Stromal cell of bone marrow (primary cell): ENCODE data around the gene THBS3.
"Not testable (repeated sequence)": the region's sequence is repeated elsewhere in the genome, so short reads cannot be mapped to it uniquely, and the experiment has no call there.

Source experiments
- DNase-seq: peaks from one replicate; pipeline ENCODE4 v3.0.0-alpha.2; 2012; ENCODE audit warnings: low read depth

THBS3 gene

DNA sequence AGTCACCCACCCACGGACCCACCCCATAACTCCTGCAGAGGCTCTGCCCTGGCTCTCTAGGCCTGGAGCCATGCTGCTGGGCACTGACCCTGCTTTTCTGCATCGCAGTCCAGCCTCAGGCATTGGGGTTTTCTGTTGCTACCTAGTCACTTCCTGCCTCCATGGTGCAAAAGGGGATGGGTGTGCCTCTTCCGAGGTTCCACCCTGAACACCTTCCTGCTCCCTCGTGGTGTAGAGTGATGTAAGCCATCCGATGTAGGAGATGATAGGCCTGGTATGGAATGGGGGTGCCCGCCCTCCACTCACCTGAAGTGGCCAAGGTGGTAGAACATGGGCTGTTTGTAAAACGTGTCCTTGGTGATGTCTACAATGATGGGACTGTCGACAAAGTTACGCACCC is 27.7 kb upstream of the THBS3 start:
- DNase-seq, result not testable (repeated sequence)

DNA sequence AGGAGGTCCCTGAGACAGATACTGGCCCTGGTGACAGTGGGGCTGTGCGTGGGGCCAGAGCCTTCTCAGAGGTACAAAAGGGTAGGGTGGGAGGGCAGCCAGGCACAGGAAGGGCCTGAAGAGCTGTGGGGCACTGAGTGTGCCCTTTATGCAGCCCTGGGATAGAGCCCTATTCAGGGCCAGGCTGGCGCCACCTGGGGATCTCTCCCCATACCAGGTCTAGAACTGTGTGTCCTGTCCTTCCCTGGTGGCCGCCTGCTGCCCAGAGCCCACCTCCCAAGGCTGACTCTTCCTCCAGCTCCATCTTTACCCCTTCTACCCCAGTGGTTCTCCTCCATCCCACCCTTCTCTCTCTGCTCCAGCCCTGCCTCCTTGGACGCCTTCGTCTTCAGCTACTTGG is 25.8 kb upstream of the THBS3 start:
- not testable (repeated sequence) for DNase-seq

DNA sequence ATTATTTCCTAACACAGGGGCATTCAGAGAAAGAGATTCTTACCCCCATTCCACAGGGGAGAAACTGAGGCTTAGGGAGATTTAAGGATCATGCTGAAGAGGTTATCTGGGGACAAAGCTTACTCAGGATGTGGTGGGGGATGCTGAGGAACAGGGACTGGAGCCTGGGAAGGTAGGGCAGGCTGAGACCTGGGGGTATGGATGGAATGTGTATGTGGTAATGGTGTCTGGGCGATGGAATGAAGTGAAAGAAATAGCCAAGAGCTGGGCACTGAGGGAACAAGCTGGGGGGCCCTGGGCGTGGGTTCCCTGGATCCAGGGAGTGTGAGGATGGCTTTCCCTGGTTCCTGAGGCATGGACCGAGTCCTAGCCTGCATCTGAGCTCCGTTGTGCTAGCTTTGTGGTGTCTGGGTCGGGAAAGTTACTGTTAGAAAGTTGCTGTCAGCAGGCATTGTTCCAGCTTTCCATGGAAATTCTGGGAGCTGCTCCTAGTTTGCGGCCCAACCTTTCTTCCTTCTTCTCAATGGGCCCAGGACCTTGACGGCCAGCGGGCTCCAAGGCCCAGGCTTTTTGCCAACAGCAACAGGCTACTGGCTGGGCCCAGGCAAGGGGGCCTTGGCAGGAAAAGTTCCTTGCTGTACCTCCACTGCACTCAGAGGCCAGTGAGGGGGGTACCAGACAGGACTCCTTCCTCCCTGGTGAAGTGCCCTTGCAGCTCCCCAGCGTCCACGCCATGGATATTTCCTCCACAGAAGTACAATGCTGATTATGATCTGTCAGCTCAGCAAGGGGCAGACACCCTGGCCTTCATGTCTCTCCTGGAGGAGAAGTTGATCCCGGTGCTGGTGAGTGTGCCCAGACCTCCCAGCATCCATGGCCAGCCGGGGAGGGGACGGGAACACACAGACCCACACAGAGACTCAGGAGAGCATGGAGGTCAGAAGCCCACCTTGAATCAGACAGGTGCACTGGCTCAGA is 24.6 kb upstream of the THBS3 start:
- DNase-seq, result peak; percentile 54

DNA sequence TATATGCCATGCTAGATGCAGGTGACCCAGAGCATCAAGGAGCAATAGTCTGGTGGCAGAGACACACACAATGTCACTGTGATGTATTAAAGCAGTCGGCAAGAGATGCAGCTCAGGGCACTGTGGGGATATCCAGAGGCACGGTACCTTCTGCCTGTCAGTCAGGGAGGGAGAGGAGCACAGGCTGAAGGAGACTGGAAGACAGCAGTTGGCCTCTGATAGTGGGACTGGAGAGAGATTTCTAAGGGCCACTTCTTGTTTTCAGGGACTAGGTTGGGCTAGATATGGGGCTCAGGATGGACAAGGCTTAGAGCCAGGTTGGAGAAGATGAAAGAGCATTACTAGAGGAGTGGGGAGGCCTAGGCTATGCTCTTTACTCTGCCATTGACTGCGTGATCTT is 23.6 kb upstream of the THBS3 start:
- DNase-seq, result not testable (repeated sequence)

DNA sequence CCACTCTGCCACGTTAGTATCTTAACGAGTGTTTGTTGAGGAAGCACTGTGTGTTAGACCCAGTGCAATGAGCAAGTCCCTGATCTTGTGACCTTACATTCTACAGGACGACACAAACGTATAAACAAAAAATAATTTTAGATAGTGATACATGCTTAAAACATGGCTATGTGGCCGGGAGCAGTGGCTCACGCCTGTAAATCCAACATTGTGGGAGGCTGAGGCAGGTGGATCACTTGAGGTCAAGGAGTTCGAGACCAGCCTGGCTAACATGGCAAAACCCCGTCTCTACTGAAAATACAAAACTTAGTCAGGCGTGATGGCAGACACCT is 20.4 kb upstream of the THBS3 start:
- DNase-seq, result no peak

DNA sequence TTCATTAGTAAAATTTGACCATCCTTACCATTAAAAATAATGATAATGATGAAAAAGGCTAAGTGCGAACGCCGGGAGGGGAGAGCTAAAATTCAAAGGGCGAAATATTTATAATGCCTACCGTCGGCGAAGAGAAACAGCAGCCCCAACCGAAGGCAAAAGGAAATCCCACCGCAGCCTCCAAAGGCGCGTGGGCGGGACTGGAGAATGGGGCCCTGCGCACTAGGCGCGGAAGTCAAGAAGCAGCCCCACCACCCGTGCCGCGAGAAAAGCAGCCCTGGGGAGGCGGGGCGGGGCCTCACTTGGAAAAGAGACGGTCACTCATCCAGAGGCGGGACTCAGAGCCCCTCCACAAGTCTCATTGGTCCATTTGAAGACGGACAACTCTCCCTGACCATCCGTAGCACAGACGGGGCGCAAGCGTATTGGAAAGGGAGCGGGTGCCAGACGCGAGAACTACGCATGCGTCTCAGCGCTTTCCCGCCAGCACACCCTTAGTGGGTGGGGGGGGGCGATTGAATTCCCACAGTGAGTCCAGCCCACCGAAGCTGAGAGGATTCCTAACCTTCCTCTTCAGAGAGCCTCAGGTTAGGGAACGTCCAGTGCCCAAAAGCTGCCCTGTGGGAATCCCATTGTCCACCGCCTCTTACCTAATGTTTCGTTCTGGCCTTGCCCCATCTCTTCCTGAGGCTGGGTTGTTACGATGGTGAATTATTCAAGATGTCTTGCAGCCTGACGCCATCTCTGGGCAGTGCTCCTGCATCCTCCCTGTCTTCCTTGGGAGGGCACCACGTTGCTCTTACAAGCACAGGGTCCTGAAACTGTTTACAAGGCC is 19.8 kb upstream of the THBS3 start:
- DNase-seq, result peak; percentile 98

DNA sequence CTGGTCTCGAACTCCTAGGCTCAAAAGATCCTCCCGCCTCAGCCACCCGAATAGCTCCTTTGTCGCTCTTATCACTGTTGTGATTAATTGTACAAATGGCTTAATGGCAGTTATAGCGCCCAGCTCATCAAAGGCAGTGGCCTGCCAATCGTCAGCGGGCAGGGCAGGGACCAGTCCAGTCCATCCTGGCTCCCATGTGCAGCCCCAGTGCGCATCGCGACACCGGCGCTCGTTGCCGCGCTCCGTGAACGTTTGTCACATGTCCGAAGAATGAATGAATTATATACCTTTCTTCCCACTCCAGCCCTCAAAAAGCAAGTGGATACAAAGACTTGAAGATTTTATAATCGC is 19.2 kb upstream of the THBS3 start:
- DNase-seq, result peak; percentile 13

DNA sequence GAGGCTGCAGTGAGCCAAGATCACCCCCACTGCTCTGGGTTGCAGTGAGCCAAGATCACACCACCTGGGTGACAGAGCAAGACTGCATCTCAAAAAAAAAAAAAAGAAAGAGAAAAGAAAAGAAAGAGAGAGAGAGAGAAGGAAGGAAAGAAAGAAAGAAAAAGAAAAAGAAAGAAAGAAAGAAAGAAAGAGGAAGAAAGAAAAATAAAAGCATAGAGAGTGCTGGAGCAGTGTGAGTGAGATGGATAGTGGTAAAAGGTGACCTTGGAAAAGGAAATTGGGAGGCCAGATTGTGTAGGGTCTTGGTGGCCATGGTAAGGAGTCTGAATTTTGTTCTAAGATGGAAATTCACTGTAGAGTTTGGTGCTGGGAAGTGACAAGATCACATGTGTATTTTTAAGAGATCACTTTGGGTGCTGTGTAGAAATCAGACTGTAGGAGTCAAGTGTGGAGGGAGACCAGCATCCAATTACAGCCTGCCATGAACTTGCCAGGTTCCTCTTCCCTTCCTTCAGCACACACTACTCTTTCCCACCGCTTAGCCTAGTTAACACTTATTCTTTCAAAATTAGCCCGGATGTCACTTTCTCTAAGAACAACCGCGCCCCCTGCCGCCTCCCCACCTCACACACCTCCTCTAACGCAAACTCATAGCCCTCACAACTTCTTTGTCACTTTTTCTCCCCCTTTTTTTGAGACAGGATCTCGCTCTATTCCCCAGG is 18.7 kb upstream of the THBS3 start:
- peak; percentile 57 for DNase-seq

DNA sequence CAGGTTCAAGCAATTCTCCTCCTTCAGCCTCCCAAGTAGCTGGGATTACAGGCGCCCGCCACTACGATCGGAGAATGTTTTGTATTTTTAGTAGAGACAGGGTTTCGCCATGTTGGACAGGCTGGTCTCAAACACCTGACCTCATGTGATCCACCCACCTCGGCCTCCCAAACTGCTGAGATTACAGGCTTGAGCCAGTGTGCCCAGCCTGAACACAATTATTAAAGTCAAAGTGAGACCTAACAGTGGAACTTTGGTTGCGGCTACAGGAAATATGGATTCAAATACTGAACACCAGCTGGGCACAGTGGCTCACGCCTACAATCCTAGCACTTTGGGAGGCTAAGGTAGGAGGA is 17.7 kb upstream of the THBS3 start:
- DNase-seq, result not testable (repeated sequence)

DNA sequence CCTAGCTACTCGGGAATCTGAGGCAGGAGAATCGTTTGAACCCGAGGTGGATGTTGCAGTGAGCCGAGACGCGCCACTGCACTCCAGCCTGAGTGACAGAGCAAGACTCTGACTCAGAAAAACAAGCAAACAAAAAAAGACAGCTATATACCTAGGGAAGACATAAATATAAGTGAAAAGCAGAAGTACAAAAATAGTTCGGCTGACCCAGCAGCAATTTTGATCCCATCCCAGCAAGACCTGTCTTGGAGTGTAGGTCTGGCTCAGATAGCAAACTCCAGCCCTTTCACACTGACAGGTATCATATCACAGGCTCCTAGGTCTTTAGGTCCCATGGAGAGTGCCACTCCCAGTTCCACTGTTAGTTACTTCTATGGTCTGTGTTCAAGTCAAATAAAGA is 15.3 kb upstream of the THBS3 start:
- no peak for DNase-seq

DNA sequence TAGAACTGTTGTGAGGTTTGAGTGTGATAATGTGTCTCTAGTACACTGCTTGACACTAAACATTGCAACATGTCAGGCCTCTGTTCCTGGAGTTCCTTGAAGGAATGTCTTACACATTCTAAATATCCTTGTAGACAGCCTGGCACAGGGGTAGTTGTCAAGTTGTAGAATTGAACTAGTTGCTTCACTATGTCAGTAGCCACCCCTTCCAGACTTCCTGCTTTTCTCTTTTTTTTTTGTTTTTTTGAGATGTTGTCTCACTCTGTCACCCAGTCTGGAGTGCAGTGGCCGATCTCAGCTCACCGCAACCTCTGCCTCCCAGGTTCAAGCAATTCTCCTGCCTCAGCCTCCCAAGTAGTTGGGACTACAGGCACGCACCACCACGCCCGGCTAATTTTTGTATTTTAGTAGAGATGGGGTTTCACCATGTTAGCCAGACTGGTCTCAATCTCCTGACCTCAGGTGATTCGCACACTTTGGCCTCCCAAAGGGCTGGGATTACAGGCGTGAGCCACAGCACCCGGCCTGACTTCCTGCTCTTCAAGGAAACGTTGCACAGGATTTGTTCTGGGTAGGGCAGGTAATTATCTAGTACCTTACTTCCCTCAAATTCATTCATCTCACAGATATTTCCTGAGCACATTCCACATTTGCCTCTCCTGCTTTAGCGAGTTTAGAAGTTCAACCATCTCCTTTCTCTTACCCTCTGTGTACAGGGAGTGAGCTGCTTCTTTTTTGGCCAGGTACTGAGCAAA is 12.7 kb upstream of the THBS3 start:
- DNase-seq, result not testable (repeated sequence)

DNA sequence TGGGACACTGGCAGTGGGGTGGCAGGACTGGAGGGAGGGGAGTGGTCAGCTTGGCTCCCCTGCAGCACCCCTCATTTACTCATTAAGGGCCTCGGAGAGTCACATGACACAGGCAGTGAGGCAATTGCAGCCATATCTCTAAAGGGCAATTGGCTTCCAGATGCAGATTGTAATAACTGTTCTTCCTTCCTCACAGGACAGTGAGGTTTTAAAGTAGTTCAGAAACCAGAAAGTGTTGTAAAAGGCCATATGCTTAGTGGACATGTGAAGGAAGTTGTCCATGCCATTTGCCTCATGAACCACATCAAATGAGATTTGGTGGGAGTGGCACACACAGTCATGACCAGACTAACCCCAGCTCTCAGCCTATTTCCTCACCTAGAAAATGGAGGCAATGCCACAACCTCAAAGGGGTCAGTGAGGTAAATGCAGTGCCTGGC is 11.9 kb upstream of the THBS3 start:
- no peak for DNase-seq

DNA sequence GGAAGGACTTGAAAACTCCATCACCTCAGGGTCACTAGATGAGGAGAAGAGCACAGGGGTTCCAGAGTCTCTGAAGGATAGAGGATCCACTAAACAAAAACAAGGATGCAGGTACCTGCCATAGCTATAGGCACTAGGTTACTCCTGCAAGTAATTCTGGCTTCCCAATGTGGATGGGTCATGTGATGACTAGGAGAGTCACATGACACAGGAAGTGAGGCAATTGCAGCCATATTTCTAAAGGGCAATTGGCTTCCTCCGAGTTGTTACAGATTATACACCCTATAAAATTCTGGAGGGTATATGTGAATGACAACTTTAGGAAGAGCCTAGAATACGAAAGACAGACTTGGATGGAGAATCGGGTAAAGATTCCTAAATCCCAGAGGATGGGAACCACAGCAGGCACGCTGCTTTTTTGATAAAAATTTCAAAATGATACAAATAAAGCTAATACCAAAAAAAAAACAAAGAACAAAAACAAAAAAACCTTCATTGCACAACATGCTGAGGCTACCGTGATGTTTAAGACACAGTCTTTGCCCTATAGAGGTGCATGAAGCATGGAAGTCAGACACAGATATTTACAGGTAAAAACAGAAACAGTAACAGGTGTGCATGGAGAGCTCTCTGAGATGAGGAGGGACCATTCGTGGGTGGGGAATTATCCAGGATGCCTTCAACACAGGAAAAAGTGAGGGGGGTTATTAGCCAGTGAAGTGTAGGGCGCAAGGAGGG is 11.3 kb upstream of the THBS3 start:
- peak; percentile 48 for DNase-seq

DNA sequence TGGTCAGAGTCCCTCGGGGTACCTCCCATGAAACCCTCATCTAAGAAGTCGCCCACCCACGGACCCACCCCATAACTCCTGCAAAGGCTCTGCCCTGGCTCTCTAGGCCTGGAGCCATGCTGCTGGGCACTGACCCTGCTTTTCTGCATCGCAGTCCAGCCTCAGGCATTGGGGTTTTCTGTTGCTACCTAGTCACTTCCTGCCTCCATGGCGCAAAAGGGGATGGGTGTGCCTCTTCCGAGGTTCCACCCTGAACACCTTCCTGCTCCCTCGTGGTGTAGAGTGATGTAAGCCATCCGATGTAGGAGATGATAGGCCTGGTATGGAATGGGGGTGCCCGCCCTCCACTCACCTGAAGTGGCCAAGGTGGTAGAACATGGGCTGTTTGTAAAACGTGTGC is 7.0 kb upstream of the THBS3 start:
- DNase-seq, result not testable (repeated sequence)

DNA sequence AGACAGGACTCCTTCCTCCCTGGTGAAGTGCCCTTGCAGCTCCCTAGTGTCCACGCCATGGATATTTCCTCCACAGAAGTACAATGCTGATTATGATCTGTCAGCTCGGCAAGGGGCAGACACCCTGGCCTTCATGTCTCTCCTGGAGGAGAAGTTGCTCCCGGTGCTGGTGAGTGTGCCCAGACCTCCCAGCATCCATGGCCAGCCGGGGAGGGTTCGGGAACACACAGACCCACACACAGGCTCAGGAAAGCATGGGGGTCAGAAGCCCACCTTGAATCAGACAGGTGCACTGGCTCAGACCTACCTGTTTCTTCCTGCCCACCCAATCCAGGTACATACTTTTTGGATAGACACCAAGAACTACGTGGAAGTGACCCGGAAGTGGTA is 4.3 kb upstream of the THBS3 start:
- not testable (repeated sequence) for DNase-seq

DNA sequence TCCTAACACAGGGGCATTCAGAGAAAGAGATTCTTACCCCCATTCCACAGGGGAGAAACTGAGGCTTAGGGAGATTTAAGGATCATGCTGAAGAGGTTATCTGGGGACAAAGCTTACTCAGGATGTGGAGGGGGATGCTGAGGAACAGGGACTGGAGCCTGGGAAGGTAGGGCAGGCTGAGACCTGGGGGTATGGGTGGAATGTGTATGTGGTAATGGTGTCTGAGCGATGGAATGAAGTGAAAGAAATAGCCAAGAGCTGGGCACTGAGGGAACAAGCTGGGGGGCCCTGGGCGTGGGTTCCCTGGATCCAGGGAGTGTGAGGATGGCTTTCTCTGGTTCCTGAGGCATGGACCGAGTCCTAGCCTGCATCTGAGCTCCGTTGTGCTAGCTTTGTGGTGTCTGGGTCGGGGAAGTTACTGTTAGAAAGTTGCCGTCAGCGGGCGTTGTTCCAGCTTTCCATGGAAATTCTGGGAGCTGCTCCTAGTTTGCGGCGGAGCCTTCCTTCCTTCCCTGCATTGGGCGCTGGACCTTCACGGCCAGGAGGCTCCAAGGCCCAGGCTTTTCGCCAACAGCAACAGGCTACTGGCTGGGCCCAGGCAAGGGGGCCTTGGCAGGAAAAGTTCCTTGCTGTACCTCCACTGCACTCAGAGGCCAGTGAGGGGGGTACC is 3.8 kb upstream of the THBS3 start:
- DNase-seq, result not testable (repeated sequence)

DNA sequence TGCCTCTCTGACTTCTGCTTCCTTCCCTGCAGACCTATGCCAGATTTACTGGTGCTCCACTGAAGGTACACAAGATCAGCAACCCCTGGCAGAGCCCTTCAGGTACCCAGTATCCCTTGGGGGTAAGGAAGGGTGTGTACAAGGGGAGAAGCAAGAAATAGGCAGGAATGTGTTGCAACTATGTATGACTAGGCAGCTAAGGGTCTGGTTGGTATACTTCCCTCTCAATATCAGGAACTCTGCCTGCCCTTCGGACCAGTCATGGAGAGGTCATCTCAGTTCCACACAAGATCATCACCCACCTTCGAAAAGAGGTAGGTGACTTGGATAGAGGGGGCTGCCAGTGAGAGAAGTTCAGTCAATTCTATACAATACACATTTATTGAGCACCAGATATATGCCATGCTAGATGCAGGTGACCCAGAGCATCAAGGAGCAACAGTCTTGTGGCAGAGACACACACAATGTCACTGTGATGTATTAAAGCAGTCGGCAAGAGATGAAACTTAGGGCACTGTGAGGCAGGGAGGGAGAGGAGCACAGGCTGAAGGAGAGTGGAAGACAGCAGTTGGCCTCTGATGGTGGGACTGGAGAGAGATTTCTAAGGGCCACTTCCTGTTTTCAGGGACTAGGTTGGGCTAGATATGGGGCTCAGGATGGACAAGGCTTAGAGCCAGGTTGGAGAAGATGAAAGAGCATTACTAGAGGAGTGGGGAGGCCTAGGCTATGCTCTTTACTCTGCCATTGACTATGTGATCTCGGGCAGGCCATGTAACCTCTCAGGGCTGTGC is 2.8 kb upstream of the THBS3 start:
- no peak for DNase-seq

DNA sequence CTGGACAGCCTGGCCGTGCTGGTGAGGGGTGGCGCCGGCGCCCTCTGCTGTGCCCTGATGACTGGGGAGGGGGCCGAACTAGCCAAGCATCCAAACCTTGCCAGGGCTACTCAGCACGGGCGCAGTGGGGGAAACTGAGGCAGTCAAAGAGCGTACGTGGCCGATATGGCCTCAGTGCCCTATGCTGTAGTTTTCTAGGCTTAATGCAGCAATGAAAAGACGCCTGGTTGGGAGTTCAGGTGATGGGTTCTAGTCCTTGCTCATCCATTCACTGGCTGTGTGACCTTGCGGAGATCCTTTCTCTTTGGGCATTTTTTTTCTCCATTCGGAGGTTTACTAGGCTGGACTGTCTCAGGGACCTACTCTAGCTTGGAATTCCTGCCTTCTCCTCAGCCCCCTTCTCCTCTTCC is 1.6 kb upstream of the THBS3 start:
- DNase-seq, result no peak

DNA sequence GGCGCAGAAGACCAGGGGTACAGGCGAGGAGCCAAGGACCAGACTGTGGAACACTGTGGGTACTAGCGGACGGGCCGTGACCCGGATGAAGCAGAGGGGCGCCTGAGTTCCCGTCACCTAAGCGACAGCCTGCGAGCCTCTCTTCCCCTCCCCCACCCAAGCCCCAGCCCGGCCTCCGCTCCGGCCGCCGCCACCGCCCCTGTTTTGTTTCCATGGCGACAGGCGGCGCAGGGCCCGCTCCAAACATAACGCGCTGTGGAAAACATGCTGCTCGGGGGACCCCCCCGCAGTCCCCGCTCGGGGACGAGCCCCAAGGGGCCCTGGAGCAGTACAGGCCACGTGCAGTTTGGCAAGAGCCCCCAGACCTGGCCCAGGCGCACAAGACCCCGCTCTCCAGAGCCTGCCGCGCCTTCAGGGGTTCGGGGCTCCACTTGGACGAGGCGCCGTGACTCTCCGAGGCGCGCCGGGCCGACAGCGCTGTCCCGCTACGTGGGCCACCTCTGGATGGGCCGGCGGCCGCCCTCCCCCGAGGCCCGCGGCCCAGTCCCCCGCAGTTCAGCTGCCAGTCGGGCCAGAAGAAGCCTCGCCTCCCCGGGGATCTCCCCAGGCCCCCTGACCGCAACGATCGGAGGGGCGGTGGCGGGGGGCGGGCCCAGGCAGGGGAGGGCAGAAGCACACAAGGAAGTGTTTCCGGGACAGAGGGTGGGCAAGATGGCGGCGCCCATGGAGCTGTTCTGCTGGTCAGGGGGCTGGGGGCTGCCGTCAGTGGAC is 1.0 kb upstream of the THBS3 start, which contains the start of gene MTX1:
MTX1 (plus strand) TSS at position 155 of the 771 bp plus-strand sequence; CDS start at position 265, 110 bp downstream.
- peak; percentile 87 for DNase-seq
